Mesodermal cell (in vitro differentiated cells): ENCODE data around the gene MRPS35.

Experiments
- H3K27ac ChIP-seq: 2 replicates; pipeline ENCODE4 v1.7.0; 2013; ENCODE audit warnings: mild to moderate bottlenecking, low read depth, low read length, moderate library complexity; ENCODE audit not compliant: severe bottlenecking
- H3K36me3 ChIP-seq: 2 replicates; pipeline ENCODE4 v1.7.1; 2013; ENCODE audit warnings: mild to moderate bottlenecking, low read length, moderate library complexity; ENCODE audit not compliant: control insufficient read depth, insufficient read depth
- H3K4me1 ChIP-seq: one replicate; pipeline ENCODE4 v1.7.1; 2013; ENCODE audit warnings: mild to moderate bottlenecking, low read length; ENCODE audit not compliant: insufficient read depth, control insufficient read depth, poor library complexity, severe bottlenecking
- H3K4me3 ChIP-seq: 2 replicates; pipeline ENCODE4 v1.7.0; 2013; ENCODE audit warnings: low read length, control low read depth, mild to moderate bottlenecking; ENCODE audit not compliant: insufficient read depth, poor library complexity, severe bottlenecking; ENCODE audit errors: extremely low read depth
- H3K9me3 ChIP-seq: 2 replicates; pipeline ENCODE4 v1.7.1; 2013; ENCODE audit warnings: mild to moderate bottlenecking, low read length, moderate library complexity; ENCODE audit not compliant: control insufficient read depth
- WGBS, 2 experiments: methylation state at CpG; one replicate each; pipeline ENCODE4 v1.1.5; 2013; ENCODE audit warnings: missing lambda C conversion rate in 2 of 2; ENCODE audit not compliant: insufficient coverage in 2 of 2; 5-methylcytosine and 5-hydroxymethylcytosine counted together

MRPS35 gene

DNA sequence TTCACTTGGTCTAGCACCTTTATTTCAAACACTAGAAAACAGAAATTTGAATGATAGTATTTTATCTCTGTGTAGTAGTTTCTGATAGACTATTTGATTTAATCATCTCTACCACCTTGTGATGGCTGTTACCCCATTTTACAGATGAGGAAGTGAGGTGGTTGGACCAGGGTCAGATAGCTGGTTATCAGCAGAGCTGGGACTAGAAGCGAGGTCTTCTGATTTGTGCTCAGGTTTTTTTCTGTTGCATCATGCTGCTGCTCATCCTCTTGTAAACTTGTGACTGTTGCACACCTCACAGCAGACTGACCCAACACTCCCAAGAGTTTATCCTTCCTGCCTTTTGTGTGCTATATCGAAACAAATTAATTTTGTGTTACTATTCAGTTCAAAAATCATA lies 79.5 kb downstream of the MRPS35 start:
- Histone ChIP-seq H3K27ac (no peak overlapping the region), H3K4me1 (peaks cover 9% of the 10 kb centered on the region), H3K36me3 (peaks cover 69% of the 10 kb centered on the region), H3K4me3 (no peak overlapping the region), H3K9me3 (no peaks in the 10 kb centered on the region)
- 100% methylated on average over 1 of the region's 2 CpGs; no CpG with 5 or more reads in 1 of the 2 experiments for whole genome bisulfite sequencing, 2 experiments

DNA sequence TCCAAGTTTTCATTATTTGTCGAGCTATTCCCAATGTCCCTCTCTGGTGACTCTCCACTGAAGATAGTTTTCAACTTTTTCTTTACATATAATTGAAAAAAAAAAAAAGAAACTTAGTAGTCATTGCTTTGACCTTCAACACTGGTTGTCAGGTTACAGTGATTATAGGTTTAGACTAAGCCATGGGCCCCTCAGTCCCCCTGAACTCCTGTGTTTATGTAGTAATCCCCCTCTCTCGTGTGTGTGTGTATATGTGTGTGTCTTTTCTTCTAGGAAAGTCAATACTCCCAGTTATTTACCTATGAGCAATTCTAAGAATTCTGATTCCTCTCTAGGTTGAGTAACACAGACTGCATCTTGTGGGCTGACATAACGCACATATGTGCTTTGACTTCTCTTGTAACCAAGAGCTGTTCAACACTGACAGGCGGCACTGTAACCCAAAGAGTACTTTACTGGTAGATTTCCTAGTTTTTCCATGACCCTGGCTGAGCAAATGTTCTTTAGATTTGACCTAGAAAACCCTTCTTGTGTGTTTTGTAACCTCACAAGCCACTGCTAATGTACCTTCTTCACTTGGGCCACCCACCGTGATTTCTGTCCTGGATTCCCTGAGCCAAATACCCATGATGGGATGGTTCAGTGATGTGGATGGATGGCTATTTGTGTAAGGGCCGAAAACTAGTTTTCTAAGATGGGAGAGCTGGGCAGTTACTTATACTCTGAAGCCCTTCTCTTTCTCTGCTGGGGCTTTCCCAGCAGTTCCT lies 84.4 kb downstream of the MRPS35 start:
- no peak overlapping the region for H3K27ac ChIP-seq
- no peak overlapping the region for H3K4me3 ChIP-seq
- WGBS, 2 experiments = 94 to 100% methylated on average over 2 to 3 of the region's 6 CpGs
- peaks cover 6% of the 10 kb centered on the region for H3K4me1 ChIP-seq
- peaks cover 81% of the 10 kb centered on the region for H3K36me3 ChIP-seq
- no peaks in the 10 kb centered on the region for H3K9me3 ChIP-seq

DNA sequence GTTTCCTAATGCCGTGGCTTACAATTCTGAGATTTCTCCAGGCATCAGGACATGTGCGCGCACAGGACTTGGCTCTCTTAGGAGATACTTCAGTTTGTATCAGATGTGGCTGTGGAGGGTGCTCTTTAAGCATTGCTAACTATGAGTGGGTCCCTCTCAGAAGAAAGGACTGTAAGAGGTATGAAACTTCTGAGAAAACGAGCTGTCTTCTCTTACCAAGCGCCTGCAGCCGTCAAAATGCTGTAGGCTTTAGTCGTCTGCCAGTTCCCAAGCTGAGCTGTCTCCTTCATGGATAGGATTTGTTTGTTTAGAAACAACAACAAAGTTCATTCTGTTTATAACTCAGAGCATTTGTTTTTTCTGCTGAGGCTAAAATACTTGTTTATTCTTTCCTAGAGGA lies 85.5 kb downstream of the MRPS35 start:
- H3K4me1 ChIP-seq = peaks cover 6% of the 10 kb centered on the region
- H3K9me3 ChIP-seq = no peaks in the 10 kb centered on the region
- no peak overlapping the region for H3K4me3 ChIP-seq
- H3K36me3 ChIP-seq = peaks cover 77% of the 10 kb centered on the region
- no peak overlapping the region for H3K27ac ChIP-seq
- 94 to 97% methylated on average over 4 to 6 of the region's 7 CpGs for WGBS, 2 experiments

GRCh38 chr12:27797301-27798025 lies 86.8 kb downstream of the MRPS35 start:
- Histone ChIP-seq H3K4me3 (no peak overlapping the region), H3K4me1 (peaks cover 6% of the 10 kb centered on the region), H3K36me3 (peaks cover 63% of the 10 kb centered on the region), H3K9me3 (no peaks in the 10 kb centered on the region), H3K27ac (no peak overlapping the region)
- 93 to 98% methylated on average over 19 to 20 of the region's 24 CpGs for WGBS, 2 experiments

GRCh38 chr12:27800819-27801218 lies 90.2 kb downstream of the MRPS35 start:
- Histone ChIP-seq H3K4me3 (no peak overlapping the region), H3K36me3 (peaks cover 32% of the 10 kb centered on the region), H3K27ac (no peak overlapping the region), H3K9me3 (no peaks in the 10 kb centered on the region), H3K4me1 (peaks cover 6% of the 10 kb centered on the region)
- 86 to 100% methylated on average over 1 of the region's 3 CpGs for WGBS, 2 experiments

GRCh38 chr12:27801630-27802029 lies 91.0 kb downstream of the MRPS35 start:
- Histone ChIP-seq H3K4me1 (no peaks in the 10 kb centered on the region), H3K9me3 (no peaks in the 10 kb centered on the region), H3K4me3 (no peak overlapping the region), H3K27ac (no peak overlapping the region), H3K36me3 (peaks cover 26% of the 10 kb centered on the region)
- WGBS, 2 experiments = 87 to 95% methylated on average over 5 of the region's 5 CpGs

- Histone ChIP-seq H3K9me3 (no peaks in the 10 kb centered on the region), H3K4me3 (no peak overlapping the region), H3K27ac (no peak overlapping the region), H3K4me1 (peaks cover 2% of the 10 kb centered on the region), H3K36me3 (peaks cover 17% of the 10 kb centered on the region)
- WGBS, 2 experiments = no CpG with 5 or more reads among the region's 4 CpGs
These were observed 91.9 kb downstream of the MRPS35 start for GRCh38 chr12:27802511-27802910.

GRCh38 chr12:27802936-27803335 lies 92.3 kb downstream of the MRPS35 start:
- H3K36me3 ChIP-seq = peaks cover 13% of the 10 kb centered on the region
- no peak overlapping the region for H3K27ac ChIP-seq
- WGBS, 2 experiments = 100% methylated on average over 1 of the region's 2 CpGs
- H3K4me3 ChIP-seq = no peak overlapping the region
- peaks cover 2% of the 10 kb centered on the region for H3K4me1 ChIP-seq
- H3K9me3 ChIP-seq = no peaks in the 10 kb centered on the region

- WGBS, 2 experiments = 67% methylated on average over 1 of the region's 1 CpG; no CpG with 5 or more reads in 1 of the 2 experiments
- H3K4me1 ChIP-seq = peaks cover 2% of the 10 kb centered on the region
- H3K27ac ChIP-seq = no peak overlapping the region
- H3K36me3 ChIP-seq = no peaks in the 10 kb centered on the region
- no peak overlapping the region for H3K4me3 ChIP-seq
- no peaks in the 10 kb centered on the region for H3K9me3 ChIP-seq
These were observed 94.6 kb downstream of the MRPS35 start for GRCh38 chr12:27805238-27805637.
